Erythroblast (primary cell): Measurements from ENCODE around the gene PHYHIPL.

Experiments used
- GATA1 ChIP-seq: IDR thresholded peaks from 2 replicates; pipeline ENCODE4 v1.6.1; 2011; ENCODE audit warnings: low read depth, mild to moderate bottlenecking, control low read depth, low read length, moderate library complexity
- POLR2A ChIP-seq: IDR thresholded peaks from 2 replicates; pipeline ENCODE4 v1.6.1; 2011; ENCODE audit warnings: mild to moderate bottlenecking, low read length

- TF ChIP-seq POLR2A (no peak), GATA1 (no peak)
Observed at GRCh38 chr10:59181668-59182067, 5.2 kb downstream of the PHYHIPL start.
